H9 (cell line): Measurements from ENCODE around the gene TMCC2. TPM values are rescaled to one million over a fixed set of nuclear protein-coding genes. Genes with fewer than 3 reads are reported as not detected.

Experiments
- DNase-seq: peaks from one replicate; pipeline ENCODE4 v3.0.0-alpha.2; 2017
- H2AFZ ChIP-seq: one replicate; pipeline ENCODE4 v1.6.1; 2013; ENCODE audit warnings: mild to moderate bottlenecking, low read length, control low read depth, moderate library complexity
- H2AK5ac ChIP-seq: 2 replicates; pipeline ENCODE4 v1.6.1; 2013; ENCODE audit warnings: low read length, control low read depth, mixed read lengths; ENCODE audit not compliant: insufficient read length
- H2BK120ac ChIP-seq: one replicate; pipeline ENCODE4 v1.6.1; 2013; ENCODE audit warnings: low read depth, mild to moderate bottlenecking, low read length, control low read depth, inconsistent platforms; ENCODE audit not compliant: poor library complexity, severe bottlenecking
- H2BK12ac ChIP-seq: 2 replicates; pipeline ENCODE4 v1.6.1; 2013; ENCODE audit warnings: low read length, control low read depth, mixed read lengths, low read depth; ENCODE audit not compliant: insufficient read length
- H2BK15ac ChIP-seq: 2 replicates; pipeline ENCODE4 v1.6.1; 2013; ENCODE audit warnings: low read depth, low read length, control low read depth
- H2BK20ac ChIP-seq: one replicate; pipeline ENCODE4 v1.6.1; 2013; ENCODE audit warnings: low read depth, mild to moderate bottlenecking, low read length, control low read depth, inconsistent platforms; ENCODE audit not compliant: poor library complexity, severe bottlenecking
- H2BK5ac ChIP-seq: 2 replicates; pipeline ENCODE4 v1.6.1; 2013; ENCODE audit warnings: low read length, control low read depth, mixed read lengths; ENCODE audit not compliant: insufficient read length
- H3K14ac ChIP-seq: 2 replicates; pipeline ENCODE4 v1.6.1; 2013; ENCODE audit warnings: low read length, control low read depth; ENCODE audit not compliant: insufficient read depth
- H3K18ac ChIP-seq: 2 replicates; pipeline ENCODE4 v1.6.1; 2013; ENCODE audit warnings: low read depth, mild to moderate bottlenecking, mixed read lengths, low read length, control low read depth; ENCODE audit not compliant: insufficient read length
- H3K23ac ChIP-seq: 2 replicates; pipeline ENCODE4 v1.6.1; 2013; ENCODE audit warnings: low read length, control low read depth, mixed read lengths, low read depth; ENCODE audit not compliant: insufficient read length
- H3K23me2 ChIP-seq: 2 replicates; pipeline ENCODE4 v1.6.1; 2013; ENCODE audit warnings: low read depth, mild to moderate bottlenecking, mixed read lengths, low read length, control low read depth; ENCODE audit not compliant: insufficient read length, poor library complexity, severe bottlenecking
- H3K27ac ChIP-seq: 2 replicates; pipeline ENCODE4 v1.5.1; 2013; ENCODE audit warnings: low read length, control low read depth, mixed read lengths, low read depth; ENCODE audit not compliant: insufficient read length
- H3K27me3 ChIP-seq: 2 replicates; pipeline ENCODE4 v1.6.1; 2013; ENCODE audit warnings: low read length, control low read depth, inconsistent platforms; ENCODE audit not compliant: insufficient read depth
- H3K4ac ChIP-seq: 2 replicates; pipeline ENCODE4 v1.6.1; 2013; ENCODE audit warnings: low read depth, mild to moderate bottlenecking, control low read depth, inconsistent platforms, low read length, moderate library complexity
- H3K4me1 ChIP-seq: 2 replicates; pipeline ENCODE4 v1.6.1; 2013; ENCODE audit warnings: low read length, control low read depth, inconsistent platforms; ENCODE audit not compliant: insufficient read depth
- H3K4me2 ChIP-seq: 2 replicates; pipeline ENCODE4 v1.6.1; 2013; ENCODE audit warnings: low read length, control low read depth, mixed read lengths; ENCODE audit not compliant: insufficient read length, insufficient read depth
- H3K56ac ChIP-seq: 2 replicates; pipeline ENCODE4 v1.6.1; 2013; ENCODE audit warnings: low read depth, mild to moderate bottlenecking, mixed read lengths, low read length, control low read depth; ENCODE audit not compliant: insufficient read length
- H3K79me1 ChIP-seq: 2 replicates; pipeline ENCODE4 v1.6.1; 2013; ENCODE audit warnings: low read depth, mild to moderate bottlenecking, moderate library complexity, low read length, control low read depth, inconsistent platforms; ENCODE audit not compliant: insufficient read depth, poor library complexity, severe bottlenecking
- H3K79me2 ChIP-seq: 2 replicates; pipeline ENCODE4 v1.6.1; 2013; ENCODE audit warnings: low read length, control low read depth, inconsistent platforms; ENCODE audit not compliant: insufficient read depth
- H3K9ac ChIP-seq: 2 replicates; pipeline ENCODE4 v1.6.1; 2013; ENCODE audit warnings: low read length, control low read depth, mixed read lengths; ENCODE audit not compliant: insufficient read length; ENCODE audit errors: extremely low read depth
- H3K9me3 ChIP-seq: one replicate; pipeline ENCODE4 v1.6.1; 2013; ENCODE audit warnings: low read depth, low read length, inconsistent platforms; ENCODE audit not compliant: control insufficient read depth
- H3T11ph ChIP-seq: one replicate; pipeline ENCODE4 v1.6.1; 2013; ENCODE audit warnings: mild to moderate bottlenecking, low read length, control low read depth, inconsistent platforms
- H4K20me1 ChIP-seq: one replicate; pipeline ENCODE4 v1.6.1; 2013; ENCODE audit not compliant: control insufficient read depth, insufficient read length, insufficient read depth
- H4K5ac ChIP-seq: 2 replicates; pipeline ENCODE4 v1.6.1; 2013; ENCODE audit warnings: low read depth, mild to moderate bottlenecking, mixed read lengths, low read length, control low read depth; ENCODE audit not compliant: insufficient read length
- H4K8ac ChIP-seq: replicated peaks from 2 replicates; pipeline ENCODE4 v1.6.1; 2013; ENCODE audit warnings: low read length, control low read depth, mixed read lengths, low read depth; ENCODE audit not compliant: insufficient read length
- H4K91ac ChIP-seq: 2 replicates; pipeline ENCODE4 v1.6.1; 2013; ENCODE audit warnings: low read depth, mild to moderate bottlenecking, moderate library complexity, mixed read lengths, low read length, control low read depth; ENCODE audit not compliant: insufficient read length
- H3K27ac Mint-ChIP-seq, 3 experiments: 2 replicates in 2 of 3; 3 replicates in 1 of 3; pipeline ENCODE4 v1.8.0; 2020 to 2021; ENCODE audit warnings: mixed read lengths in 3 of 3, mild to moderate bottlenecking in 1 of 3, moderate library complexity in 1 of 3
- H3K27me3 Mint-ChIP-seq: 2 replicates; pipeline ENCODE4 v1.8.0; 2021; ENCODE audit warnings: low read depth, mild to moderate bottlenecking, moderate library complexity, mixed read lengths
- H3K36me3 Mint-ChIP-seq, 3 experiments: 2 replicates in 2 of 3; 3 replicates in 1 of 3; pipeline ENCODE4 v1.8.0; 2020 to 2021; ENCODE audit warnings: low read depth in 3 of 3, mixed read lengths in 3 of 3; ENCODE audit not compliant: insufficient read depth in 1 of 3
- H3K4me1 Mint-ChIP-seq, 2 experiments: 2 replicates each; pipeline ENCODE4 v1.8.0; 2020; ENCODE audit warnings: mixed read lengths in 2 of 2
- H3K4me3 Mint-ChIP-seq, 2 experiments: 2 replicates in 1 of 2; 3 replicates in 1 of 2; pipeline ENCODE4 v1.8.0; 2020 to 2021; ENCODE audit warnings: mild to moderate bottlenecking in 2 of 2, mixed read lengths in 2 of 2, moderate library complexity in 1 of 2
- H3K9me3 Mint-ChIP-seq, 2 experiments: 2 replicates in 1 of 2; 3 replicates in 1 of 2; pipeline ENCODE4 v1.8.0; 2020; ENCODE audit warnings: mild to moderate bottlenecking in 2 of 2, mixed read lengths in 2 of 2, moderate library complexity in 1 of 2
- CTCF ChIP-seq: fragments of 200-600 bp; sonication (generic); conservative IDR thresholded peaks from 3 replicates; pipeline ENCODE4 v1.8.0; 2021; ENCODE audit warnings: antibody characterized with exemption, mild to moderate bottlenecking
- WGBS: extraction: QIAGEN DNeasy Blood & Tissue Kit; methylation state at CpG from one replicate; pipeline ENCODE4 v1.1.7; 2013; ENCODE audit warnings: missing lambda C conversion rate, low lambda C conversion rate, mixed read lengths; ENCODE audit not compliant: insufficient read length; ENCODE audit errors: extremely low coverage; 5-methylcytosine and 5-hydroxymethylcytosine counted together
- total RNA-seq: library from RNA; stranded (reverse); gene quantifications from 2 replicates; pipeline ENCODE4 v1.2.1, GENCODE V29; 2021

The TMCC2 gene
- total RNA-seq, 1 experiment from 2014 or later, result 11.7 TPM

- H4K91ac ChIP-seq, result no peak overlapping the region
- TF ChIP-seq CTCF, result no peak
- H3K4me3 Mint-ChIP-seq, result no peak overlapping the region
Observed at GRCh38 chr1:205239078-205239477, 11.3 kb downstream of the TMCC2 start.

More at GRCh38 chr1:205239078-205239477, 11.3 kb downstream of the TMCC2 start:
- H3K9ac ChIP-seq, result no peak overlapping the region
- H2BK20ac ChIP-seq, result no peak overlapping the region
- peaks cover 5 to 12% of the 10 kb centered on the region in 2 experiments; a peak in 2 of 4 replicates for H3K4me1 Mint-ChIP-seq
- H2BK5ac ChIP-seq, result no peak overlapping the region
- no peaks in the 10 kb centered on the region for H3K9me3 Mint-ChIP-seq
- H4K8ac ChIP-seq, result no peak overlapping the region
- H3K4me1 ChIP-seq, result no peaks in the 10 kb centered on the region
- no peak overlapping the region for H3K4me2 ChIP-seq
- H2BK120ac ChIP-seq, result no peak overlapping the region
- no peak overlapping the region for H3K14ac ChIP-seq
- H2AK5ac ChIP-seq, result no peak overlapping the region
- H4K20me1 ChIP-seq, result no peaks in the 10 kb centered on the region
- no CpG with 5 or more reads among the region's 3 CpGs for WGBS
- no peak overlapping the region for H3K18ac ChIP-seq
- DNase-seq, result no peak
- peaks cover 0 to 9% (median 8%) of the 10 kb centered on the region in 3 experiments; a peak in 3 of 7 replicates for H3K36me3 Mint-ChIP-seq
- H3K27me3 Mint-ChIP-seq, result no peaks in the 10 kb centered on the region
- H2BK12ac ChIP-seq, result no peak overlapping the region
- no peak overlapping the region for H3K27ac Mint-ChIP-seq
- H3K23me2 ChIP-seq, result no peaks in the 10 kb centered on the region
- no peak overlapping the region for H3T11ph ChIP-seq
- no peak overlapping the region for H4K5ac ChIP-seq
- no peak overlapping the region for H3K27ac ChIP-seq
- no peak overlapping the region for H3K56ac ChIP-seq
- H3K79me2 ChIP-seq, result no peaks in the 10 kb centered on the region
- no peak overlapping the region for H2BK15ac ChIP-seq
- H2AFZ ChIP-seq, result no peak overlapping the region
- no peaks in the 10 kb centered on the region for H3K9me3 ChIP-seq
- H3K79me1 ChIP-seq, result no peaks in the 10 kb centered on the region
- H3K27me3 ChIP-seq, result no peaks in the 10 kb centered on the region
- H3K4ac ChIP-seq, result no peak overlapping the region
- H3K23ac ChIP-seq, result no peak overlapping the region
